ENCODE measurements around the gene UST. TPM values are rescaled to one million over a fixed set of nuclear protein-coding genes. Genes with fewer than 3 reads are reported as not detected.

The UST gene
- total RNA-seq, 1 donor = 36.1 TPM

DNA sequence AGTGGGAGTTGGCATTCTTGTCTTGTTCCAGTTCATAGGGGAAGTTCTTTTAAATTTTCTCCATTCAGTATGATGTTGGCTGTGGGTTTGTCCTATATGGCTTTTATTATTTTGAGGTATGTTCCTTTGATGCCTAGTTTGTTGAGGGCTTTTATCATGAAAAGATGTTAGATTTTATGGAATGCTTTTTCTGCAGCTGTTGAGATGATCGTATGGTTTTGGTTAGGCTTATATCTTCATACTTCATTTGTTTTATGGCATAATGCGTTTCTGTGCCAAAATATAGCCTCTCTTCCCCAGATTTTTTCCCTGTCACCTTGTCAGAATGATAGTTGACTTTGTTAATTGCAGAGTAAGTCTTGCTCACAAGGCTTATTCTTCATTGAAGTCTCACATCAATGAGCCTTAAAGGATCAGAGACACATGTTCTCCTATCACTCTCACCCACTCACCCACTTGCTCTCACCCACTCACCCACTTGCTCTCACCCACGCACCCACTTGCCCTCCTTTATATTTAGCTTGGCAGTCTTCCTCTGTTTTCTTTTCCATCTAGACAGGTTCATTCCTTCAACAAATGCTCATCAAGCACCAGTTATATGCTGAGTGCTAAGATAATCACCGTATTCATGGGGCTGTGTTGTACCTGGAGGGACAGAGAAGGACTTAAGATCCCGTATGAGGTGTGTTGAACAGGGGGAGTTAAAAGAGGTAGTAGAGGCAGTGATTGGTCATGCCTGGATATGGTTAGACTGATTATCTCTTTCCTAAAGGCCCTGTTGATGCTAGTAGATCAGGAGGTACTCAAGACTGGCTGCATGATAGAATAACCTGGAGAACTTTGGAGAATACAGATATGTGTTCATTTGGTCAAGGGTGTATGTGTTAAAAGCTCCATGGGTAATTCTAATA lies 19.3 kb downstream of the UST start:
- no peak overlapping the region for H3K4me3 ChIP-seq (ENCODE audit: low read depth, low read length)
- no peak for DNase-seq (ENCODE audit: low read depth)
- TF ChIP-seq, protein P1, sequence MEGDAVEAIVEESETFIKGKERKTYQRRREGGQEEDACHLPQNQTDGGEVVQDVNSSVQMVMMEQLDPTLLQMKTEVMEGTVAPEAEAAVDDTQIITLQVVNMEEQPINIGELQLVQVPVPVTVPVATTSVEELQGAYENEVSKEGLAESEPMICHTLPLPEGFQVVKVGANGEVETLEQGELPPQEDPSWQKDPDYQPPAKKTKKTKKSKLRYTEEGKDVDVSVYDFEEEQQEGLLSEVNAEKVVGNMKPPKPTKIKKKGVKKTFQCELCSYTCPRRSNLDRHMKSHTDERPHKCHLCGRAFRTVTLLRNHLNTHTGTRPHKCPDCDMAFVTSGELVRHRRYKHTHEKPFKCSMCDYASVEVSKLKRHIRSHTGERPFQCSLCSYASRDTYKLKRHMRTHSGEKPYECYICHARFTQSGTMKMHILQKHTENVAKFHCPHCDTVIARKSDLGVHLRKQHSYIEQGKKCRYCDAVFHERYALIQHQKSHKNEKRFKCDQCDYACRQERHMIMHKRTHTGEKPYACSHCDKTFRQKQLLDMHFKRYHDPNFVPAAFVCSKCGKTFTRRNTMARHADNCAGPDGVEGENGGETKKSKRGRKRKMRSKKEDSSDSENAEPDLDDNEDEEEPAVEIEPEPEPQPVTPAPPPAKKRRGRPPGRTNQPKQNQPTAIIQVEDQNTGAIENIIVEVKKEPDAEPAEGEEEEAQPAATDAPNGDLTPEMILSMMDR (IDR thresholded peaks at IDR 0.05; ENCODE audit: insufficient read depth, low read length) = no peak

GRCh38 chr6:148768646-148769270 lies 21.9 kb downstream of the UST start:
- no peak for DNase-seq (ENCODE audit: low read depth)

DNA sequence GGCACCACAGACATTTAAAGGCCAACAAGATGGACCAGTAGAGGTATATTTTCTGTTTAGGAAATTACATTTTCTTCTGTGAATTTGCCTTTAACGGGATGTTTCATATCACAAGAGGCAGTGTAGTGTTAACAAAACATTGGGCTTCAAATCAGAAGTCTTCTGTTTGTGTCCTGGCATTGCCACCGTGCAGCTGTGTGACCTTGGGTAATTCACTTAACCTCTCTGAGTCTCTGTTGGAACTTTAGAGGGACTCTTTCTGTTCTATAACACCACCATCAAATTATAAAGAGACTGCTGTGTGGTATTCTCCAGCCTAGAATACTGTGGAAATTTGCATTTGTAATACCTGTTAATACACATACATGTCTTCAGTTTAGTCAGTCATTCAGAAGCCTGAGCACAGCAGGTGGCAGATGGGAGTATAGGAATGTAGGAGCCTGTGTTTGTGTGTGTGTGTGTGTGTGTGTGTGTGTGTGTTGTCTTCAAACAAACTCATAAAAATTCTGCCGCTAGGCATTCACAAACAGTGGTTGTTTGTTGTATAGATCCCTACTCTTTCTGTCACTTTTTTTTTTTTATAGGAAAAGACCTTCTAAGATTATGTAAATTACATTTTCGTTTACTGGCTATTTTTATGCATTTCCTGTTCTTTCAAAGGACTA lies 22.6 kb downstream of the UST start:
- H3K4me3 ChIP-seq (ENCODE audit: low read depth, low read length) = no peak overlapping the region
- no peak for DNase-seq (ENCODE audit: low read depth)
- TF ChIP-seq, protein P1 (IDR thresholded peaks at IDR 0.05; ENCODE audit: insufficient read depth, low read length) = no peak

More at GRCh38 chr6:148768646-148769270, 21.9 kb downstream of the UST start:
- no peak overlapping the region for H3K4me3 ChIP-seq (ENCODE audit: low read depth, low read length)
- TF ChIP-seq, protein P1 (IDR thresholded peaks at IDR 0.05; ENCODE audit: insufficient read depth, low read length) = no peak

DNA sequence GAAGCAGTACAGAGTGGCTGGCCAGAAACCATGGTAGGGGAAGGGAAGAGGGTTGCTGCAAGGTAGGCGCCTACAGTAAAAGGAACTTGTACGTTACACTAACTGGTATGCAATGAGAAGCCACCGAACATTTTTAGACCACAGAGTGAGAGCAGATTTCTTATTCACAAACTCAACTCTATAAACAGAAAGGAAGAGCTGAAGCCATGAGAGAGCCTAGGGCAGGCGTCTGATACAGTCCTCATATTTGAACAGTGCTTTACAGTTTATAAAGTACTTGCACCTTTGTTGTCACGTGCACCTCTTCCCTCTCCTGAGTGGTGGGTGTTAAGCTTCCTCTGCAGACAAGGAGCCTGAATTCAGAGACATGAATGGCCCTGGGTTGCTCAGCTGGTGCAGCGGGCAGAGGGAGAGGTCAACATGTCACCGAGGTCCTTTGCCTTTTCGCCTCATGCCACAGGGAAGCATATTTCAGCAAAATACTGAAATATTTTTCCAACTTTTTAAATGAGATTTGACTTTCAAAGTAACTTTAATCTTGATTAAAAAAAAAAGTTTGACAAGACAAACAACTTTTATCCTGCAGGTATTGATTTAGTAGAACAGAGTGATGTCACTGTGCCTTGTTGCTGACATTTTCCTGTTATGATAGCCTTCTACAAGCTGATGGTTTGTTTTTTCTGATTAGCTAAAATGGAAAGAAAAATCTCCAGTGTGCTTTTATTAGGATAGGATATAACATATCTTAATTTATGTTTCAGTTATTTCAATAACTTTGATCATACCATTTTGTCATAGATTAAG lies 23.8 kb downstream of the UST start:
- TF ChIP-seq, protein P1 (IDR thresholded peaks at IDR 0.05; ENCODE audit: insufficient read depth, low read length) = no peak
- DNase-seq (ENCODE audit: low read depth) = no peak
- no peak overlapping the region for H3K4me3 ChIP-seq (ENCODE audit: low read depth, low read length)

- TF ChIP-seq, protein P1 (IDR thresholded peaks at IDR 0.05; ENCODE audit: insufficient read depth, low read length) = no peak
- no peak for DNase-seq (ENCODE audit: low read depth)
- no peak overlapping the region for H3K4me3 ChIP-seq (ENCODE audit: low read depth, low read length)
These were observed 24.4 kb downstream of the UST start for GRCh38 chr6:148771212-148771601.

DNA sequence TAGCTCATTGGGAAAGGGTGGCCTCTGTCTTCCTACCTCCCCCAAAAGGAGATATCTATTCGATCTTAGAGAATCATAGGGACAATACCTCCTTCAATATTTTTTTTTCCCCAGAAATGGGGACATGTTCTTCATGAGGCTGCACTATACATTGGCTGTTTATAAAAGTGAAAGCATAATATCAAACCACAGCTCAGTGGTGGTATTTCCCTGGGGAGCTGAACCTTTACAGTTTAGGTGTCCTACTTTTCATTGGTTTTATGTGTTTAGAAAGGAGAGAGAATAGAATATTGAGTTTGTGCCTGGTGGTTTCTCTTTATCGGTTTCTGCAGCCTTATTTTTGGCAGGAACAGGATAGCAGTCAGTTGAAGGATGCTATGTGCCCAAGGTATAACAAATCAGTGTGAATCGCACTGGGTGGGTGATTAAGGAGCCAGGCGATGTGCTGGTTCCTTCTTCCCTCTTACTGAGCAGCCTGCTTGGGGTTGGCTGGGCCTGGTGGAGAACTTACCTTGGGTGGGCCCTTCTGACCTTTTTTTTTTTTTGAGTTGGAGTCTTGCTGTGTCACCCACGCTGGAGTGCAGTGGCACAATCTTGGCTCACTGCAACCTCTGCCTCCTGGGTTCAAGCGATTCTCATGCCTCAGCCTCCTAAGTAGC lies 25.2 kb downstream of the UST start:
- H3K4me3 ChIP-seq (ENCODE audit: low read depth, low read length) = no peak overlapping the region
- TF ChIP-seq, protein P1 (IDR thresholded peaks at IDR 0.05; ENCODE audit: insufficient read depth, low read length) = no peak
- DNase-seq (ENCODE audit: low read depth) = no peak

Data from fibroblast of the aortic adventitia (primary cell).